BLaER1 (cell line): ENCODE measurements around the gene BIN1.
A peak's percentile ranks its signal among the peaks of the same experiment; 100 is the strongest.

Experiments
- H3K27ac ChIP-seq: shearing (Covaris generic); formaldehyde crosslinking; 2 replicates; pipeline ENCODE4 v1.8.1; 2022
- H3K27me3 ChIP-seq: shearing (Covaris generic); formaldehyde crosslinking; 2 replicates; pipeline ENCODE4 v1.8.1; 2022
- H3K36me3 ChIP-seq: shearing (Covaris generic); formaldehyde crosslinking; 2 replicates; pipeline ENCODE4 v1.8.1; 2022
- H3K4me1 ChIP-seq: shearing (Covaris generic); formaldehyde crosslinking; 2 replicates; pipeline ENCODE4 v1.8.1; 2022
- H3K4me2 ChIP-seq: shearing (Covaris generic); formaldehyde crosslinking; 2 replicates; pipeline ENCODE4 v1.8.1; 2022
- H3K4me3 ChIP-seq: shearing (Covaris generic); formaldehyde crosslinking; 2 replicates; pipeline ENCODE4 v1.8.1; 2022
- H3K9ac ChIP-seq: shearing (Covaris generic); formaldehyde crosslinking; 2 replicates; pipeline ENCODE4 v1.8.1; 2022
- H3K9me3 ChIP-seq: shearing (Covaris generic); formaldehyde crosslinking; 2 replicates; pipeline ENCODE4 v1.8.1; 2022
- H4K20me1 ChIP-seq: shearing (Covaris generic); formaldehyde crosslinking; 2 replicates; pipeline ENCODE4 v1.8.1; 2022
- Cebpa-rat ChIP-seq: shearing (Covaris generic); IDR thresholded peaks from 2 replicates; pipeline ENCODE4 v1.8.1; 2022

Gene BIN1

GRCh38 chr2:127086990-127087790 lies 19.8 kb downstream of the BIN1 start:
- Histone ChIP-seq H3K9ac (peak overlapping the region; percentile 88), H3K27ac (peak overlapping the region; percentile 96), H3K27me3 (no peaks in the 10 kb centered on the region), H3K36me3 (peaks cover 12% of the 10 kb centered on the region; the same call in 1 of the 2 replicates), H3K4me3 (peak overlapping the region; percentile 68), H4K20me1 (peaks cover 36% of the 10 kb centered on the region), H3K9me3 (no peaks in the 10 kb centered on the region), H3K4me1 (peaks cover 99% of the 10 kb centered on the region), H3K4me2 (peak overlapping the region; percentile 100)
- TF ChIP-seq Cebpa-rat = no peak

GRCh38 chr2:127085317-127085681 lies 21.7 kb downstream of the BIN1 start:
- H3K4me2 ChIP-seq = peak overlapping the region; percentile 100
- H3K4me1 ChIP-seq = peaks cover 99% of the 10 kb centered on the region
- TF ChIP-seq Cebpa-rat = no peak
- peak overlapping the region; percentile 96 for H3K27ac ChIP-seq
- no peaks in the 10 kb centered on the region for H3K9me3 ChIP-seq
- H3K9ac ChIP-seq = peak overlapping the region; percentile 70
- H4K20me1 ChIP-seq = peaks cover 46% of the 10 kb centered on the region
- H3K4me3 ChIP-seq = peak overlapping the region; percentile 68
- H3K36me3 ChIP-seq = peaks cover 12% of the 10 kb centered on the region; the same call in 1 of the 2 replicates
- H3K27me3 ChIP-seq = no peaks in the 10 kb centered on the region

- Histone ChIP-seq H3K27me3 (no peaks in the 10 kb centered on the region), H3K4me2 (peak overlapping the region; percentile 100), H3K9ac (peak overlapping the region; percentile 70), H3K4me3 (peak overlapping the region; percentile 68), H4K20me1 (peaks cover 52% of the 10 kb centered on the region), H3K9me3 (no peaks in the 10 kb centered on the region), H3K36me3 (peaks cover 12% of the 10 kb centered on the region; the same call in 1 of the 2 replicates), H3K4me1 (peaks cover 99% of the 10 kb centered on the region), H3K27ac (peak overlapping the region; percentile 96)
- TF ChIP-seq Cebpa-rat = no peak
These were observed 22.2 kb downstream of the BIN1 start for GRCh38 chr2:127084611-127085316.

- H3K27me3 ChIP-seq = no peaks in the 10 kb centered on the region
- peak overlapping the region; percentile 70 for H3K9ac ChIP-seq
- TF ChIP-seq Cebpa-rat = no peak
- H3K9me3 ChIP-seq = no peaks in the 10 kb centered on the region
- peaks cover 12% of the 10 kb centered on the region; the same call in 1 of the 2 replicates for H3K36me3 ChIP-seq
- peak overlapping the region; percentile 68; the same call in 1 of the 2 replicates for H3K4me3 ChIP-seq
- H3K4me2 ChIP-seq = peak overlapping the region; percentile 100
- H3K27ac ChIP-seq = peak overlapping the region; percentile 96
- peaks cover 60% of the 10 kb centered on the region for H4K20me1 ChIP-seq
- H3K4me1 ChIP-seq = peaks cover 99% of the 10 kb centered on the region
These were observed 23.0 kb downstream of the BIN1 start for GRCh38 chr2:127083819-127084503.

- Histone ChIP-seq H3K9ac (peak overlapping the region; percentile 80), H3K36me3 (peaks cover 12% of the 10 kb centered on the region; the same call in 1 of the 2 replicates), H3K4me3 (0 out of 2 replicates have a peak overlapping the region, but pooled peaks have one; percentile 63), H3K4me1 (peaks cover 99% of the 10 kb centered on the region), H3K9me3 (no peaks in the 10 kb centered on the region), H4K20me1 (peaks cover 70% of the 10 kb centered on the region), H3K27ac (peak overlapping the region; percentile 95), H3K27me3 (no peaks in the 10 kb centered on the region), H3K4me2 (peak overlapping the region; percentile 100)
- no peak for TF ChIP-seq Cebpa-rat
These were observed 24.0 kb downstream of the BIN1 start for GRCh38 chr2:127082974-127083373.

GRCh38 chr2:127081826-127082633 lies 24.9 kb downstream of the BIN1 start:
- Histone ChIP-seq H3K9me3 (no peaks in the 10 kb centered on the region), H3K4me1 (peaks cover 99% of the 10 kb centered on the region), H3K4me3 (peak overlapping the region; percentile 63), H3K27me3 (no peaks in the 10 kb centered on the region), H3K36me3 (peaks cover 20% of the 10 kb centered on the region), H3K4me2 (peak overlapping the region; percentile 100), H3K27ac (peak overlapping the region; percentile 95), H4K20me1 (peaks cover 79% of the 10 kb centered on the region), H3K9ac (peak overlapping the region; percentile 80)
- TF ChIP-seq Cebpa-rat = no peak

GRCh38 chr2:127080938-127081755 lies 25.8 kb downstream of the BIN1 start:
- Histone ChIP-seq H3K4me2 (peak overlapping the region; percentile 100), H3K9me3 (no peaks in the 10 kb centered on the region), H3K27ac (peak overlapping the region; percentile 95), H3K4me3 (peak overlapping the region; percentile 63), H4K20me1 (peaks cover 86% of the 10 kb centered on the region), H3K36me3 (peaks cover 27% of the 10 kb centered on the region), H3K4me1 (peaks cover 99% of the 10 kb centered on the region), H3K9ac (peak overlapping the region; percentile 80), H3K27me3 (no peaks in the 10 kb centered on the region)
- no peak for TF ChIP-seq Cebpa-rat

GRCh38 chr2:127080226-127080937 lies 26.6 kb downstream of the BIN1 start:
- H3K9ac ChIP-seq = peak overlapping the region; percentile 80
- peaks cover 83% of the 10 kb centered on the region for H4K20me1 ChIP-seq
- H3K4me2 ChIP-seq = peak overlapping the region; percentile 100
- H3K4me1 ChIP-seq = peaks cover 96% of the 10 kb centered on the region
- H3K27ac ChIP-seq = peak overlapping the region; percentile 95
- TF ChIP-seq Cebpa-rat = no peak
- peaks cover 31% of the 10 kb centered on the region for H3K36me3 ChIP-seq
- H3K9me3 ChIP-seq = no peaks in the 10 kb centered on the region
- peak overlapping the region; percentile 63 for H3K4me3 ChIP-seq
- H3K27me3 ChIP-seq = no peaks in the 10 kb centered on the region
